ENCODE measurements around the gene VSIR.

The VSIR gene

GRCh38 chr10:71737001-71737833 lies 36.1 kb downstream of the VSIR start:
- ATAC-seq (ENCODE audit: low read depth) (no peak), DNase-seq (ENCODE audit: low spot score) (no peak)
- no peaks in the 10 kb centered on the region for H3K27me3 ChIP-seq (ENCODE audit: insufficient read depth, poor library complexity, severe bottlenecking)
- TF ChIP-seq CTCF (IDR thresholded peaks at IDR 0.05; ENCODE audit: poor library complexity, severe bottlenecking) = no peak
- H3K27ac ChIP-seq (ENCODE audit: poor library complexity, severe bottlenecking) = no peak overlapping the region
- H3K4me1 ChIP-seq (ENCODE audit: insufficient read depth, poor library complexity, severe bottlenecking) = peaks cover 10% of the 10 kb centered on the region
- H3K9me3 ChIP-seq (ENCODE audit: severe bottlenecking) = no peaks in the 10 kb centered on the region
- H3K36me3 ChIP-seq (ENCODE audit: low read depth) = no peaks in the 10 kb centered on the region
- H3K4me3 ChIP-seq (ENCODE audit: severe bottlenecking) = no peak overlapping the region

GRCh38 chr10:71736570-71736952 lies 36.8 kb downstream of the VSIR start:
- Histone ChIP-seq H3K4me3 (ENCODE audit: severe bottlenecking) (no peak overlapping the region), H3K36me3 (ENCODE audit: low read depth) (no peaks in the 10 kb centered on the region), H3K27ac (ENCODE audit: poor library complexity, severe bottlenecking) (no peak overlapping the region), H3K9me3 (ENCODE audit: severe bottlenecking) (no peaks in the 10 kb centered on the region), H3K27me3 (ENCODE audit: insufficient read depth, poor library complexity, severe bottlenecking) (no peaks in the 10 kb centered on the region), H3K4me1 (ENCODE audit: insufficient read depth, poor library complexity, severe bottlenecking) (peaks cover 10% of the 10 kb centered on the region)
- TF ChIP-seq CTCF (IDR thresholded peaks at IDR 0.05; ENCODE audit: poor library complexity, severe bottlenecking) = no peak
- ATAC-seq (ENCODE audit: low read depth) (no peak), DNase-seq (ENCODE audit: low spot score) (no peak)

- no peak overlapping the region for H3K27ac ChIP-seq (ENCODE audit: poor library complexity, severe bottlenecking)
- peaks cover 10% of the 10 kb centered on the region for H3K4me1 ChIP-seq (ENCODE audit: insufficient read depth, poor library complexity, severe bottlenecking)
- no peaks in the 10 kb centered on the region for H3K36me3 ChIP-seq (ENCODE audit: low read depth)
- H3K27me3 ChIP-seq (ENCODE audit: insufficient read depth, poor library complexity, severe bottlenecking) = no peaks in the 10 kb centered on the region
- DNase-seq (ENCODE audit: low spot score) (no peak), ATAC-seq (ENCODE audit: low read depth) (no peak)
- no peak overlapping the region for H3K4me3 ChIP-seq (ENCODE audit: severe bottlenecking)
- H3K9me3 ChIP-seq (ENCODE audit: severe bottlenecking) = no peaks in the 10 kb centered on the region
- TF ChIP-seq CTCF (IDR thresholded peaks at IDR 0.05; ENCODE audit: poor library complexity, severe bottlenecking) = no peak
Measured at GRCh38 chr10:71735709-71736569, 37.4 kb downstream of the VSIR start.

GRCh38 chr10:71734797-71735196 lies 38.5 kb downstream of the VSIR start:
- Histone ChIP-seq H3K4me1 (ENCODE audit: insufficient read depth, poor library complexity, severe bottlenecking) (peaks cover 7% of the 10 kb centered on the region), H3K36me3 (ENCODE audit: low read depth) (no peaks in the 10 kb centered on the region), H3K27me3 (ENCODE audit: insufficient read depth, poor library complexity, severe bottlenecking) (no peaks in the 10 kb centered on the region), H3K27ac (ENCODE audit: poor library complexity, severe bottlenecking) (no peak overlapping the region), H3K4me3 (ENCODE audit: severe bottlenecking) (no peak overlapping the region), H3K9me3 (ENCODE audit: severe bottlenecking) (no peaks in the 10 kb centered on the region)
- no peak for TF ChIP-seq CTCF (IDR thresholded peaks at IDR 0.05; ENCODE audit: poor library complexity, severe bottlenecking)
- ATAC-seq (ENCODE audit: low read depth) (no peak), DNase-seq (ENCODE audit: low spot score) (no peak)
